Activated T-cell treated with anti-CD3 and anti-CD28 coated beads for 4 hours (primary cell): ENCODE results near the gene FNDC1.
"Not testable (repeated sequence)": the region's sequence is repeated elsewhere in the genome, so short reads cannot be mapped to it uniquely, and the experiment has no call there.

ENCODE experiments used
- DNase-seq: peaks from one replicate; pipeline ENCODE4 v3.0.0-alpha.2; 2020

The FNDC1 gene

GRCh38 chr6:159259441-159260125, 90.4 kb downstream of the FNDC1 start:
- no peak for DNase-seq

- no peak for DNase-seq
Measured at GRCh38 chr6:159260208-159260607, 91.0 kb downstream of the FNDC1 start.

- no peak for DNase-seq
Measured at GRCh38 chr6:159261995-159262394, 92.8 kb downstream of the FNDC1 start.

GRCh38 chr6:159262586-159262985, 93.4 kb downstream of the FNDC1 start:
- DNase-seq, result no peak

- no peak for DNase-seq
Measured at GRCh38 chr6:159267165-159267564, 98.0 kb downstream of the FNDC1 start.

GRCh38 chr6:159268511-159268910, 99.3 kb downstream of the FNDC1 start:
- DNase-seq, result no peak

GRCh38 chr6:159271257-159271656, 102.1 kb downstream of the FNDC1 start:
- no peak for DNase-seq

- DNase-seq, result no peak
Measured at GRCh38 chr6:159278626-159279025, 109.4 kb downstream of the FNDC1 start.

- DNase-seq, result no peak
Measured at GRCh38 chr6:159279790-159280277, 110.6 kb downstream of the FNDC1 start.

GRCh38 chr6:159282421-159282820, 113.2 kb downstream of the FNDC1 start:
- DNase-seq, result no peak

GRCh38 chr6:159284661-159285060, 115.5 kb downstream of the FNDC1 start:
- not testable (repeated sequence) for DNase-seq

GRCh38 chr6:159298840-159299239, 129.6 kb downstream of the FNDC1 start:
- no peak for DNase-seq

- DNase-seq, result no peak
Measured at GRCh38 chr6:159299566-159299965, 130.4 kb downstream of the FNDC1 start.

- no peak for DNase-seq
Measured at GRCh38 chr6:159301277-159301676, 132.1 kb downstream of the FNDC1 start.

GRCh38 chr6:159301810-159302593, 132.8 kb downstream of the FNDC1 start:
- DNase-seq, result no peak

GRCh38 chr6:159302594-159302992, 133.4 kb downstream of the FNDC1 start:
- no peak for DNase-seq

GRCh38 chr6:159303159-159303558, 134.0 kb downstream of the FNDC1 start:
- DNase-seq, result no peak

- DNase-seq, result no peak
Measured at GRCh38 chr6:159303784-159304183, 134.6 kb downstream of the FNDC1 start.

GRCh38 chr6:159304641-159305040, 135.4 kb downstream of the FNDC1 start:
- no peak for DNase-seq

GRCh38 chr6:159305159-159305558, 136.0 kb downstream of the FNDC1 start:
- DNase-seq, result no peak

GRCh38 chr6:159305804-159306537, 136.8 kb downstream of the FNDC1 start:
- no peak for DNase-seq

- no peak for DNase-seq
Measured at GRCh38 chr6:159307246-159307790, 138.1 kb downstream of the FNDC1 start.

GRCh38 chr6:159308198-159308597, 139.0 kb downstream of the FNDC1 start:
- no peak for DNase-seq
